DOHH2 (cell line): ENCODE data around the gene CHML.
"Not testable (repeated sequence)": the region's sequence is repeated elsewhere in the genome, so short reads cannot be mapped to it uniquely, and the experiment has no call there.

Experiments used
- H3F3A ChIP-seq: fragments of 200-600 bp; sonication (generic), shearing (Covaris generic); 2 replicates; pipeline ENCODE4 v1.6.0; 2016; ENCODE audit warnings: antibody characterized with exemption, mild to moderate bottlenecking; ENCODE audit not compliant: control insufficient read depth, insufficient read depth
- H3K27ac ChIP-seq: fragments of 200-600 bp; sonication (generic); 2 replicates; pipeline ENCODE4 v1.5.1; 2014; ENCODE audit warnings: low read depth, mild to moderate bottlenecking, low read length, moderate library complexity
- H3K27me3 ChIP-seq: fragments of 200-600 bp; sonication (generic); 2 replicates; pipeline ENCODE4 v1.6.1; 2014; ENCODE audit warnings: mild to moderate bottlenecking, low read length, mixed read lengths; ENCODE audit not compliant: control insufficient read depth
- H3K36me3 ChIP-seq: fragments of 200-600 bp; sonication (generic); 2 replicates; pipeline ENCODE4 v1.6.1; 2014; ENCODE audit warnings: mild to moderate bottlenecking, low read length, moderate library complexity, mixed read lengths; ENCODE audit not compliant: control insufficient read depth
- H3K4me1 ChIP-seq: fragments of 200-600 bp; sonication (generic); 2 replicates; pipeline ENCODE4 v1.6.1; 2014; ENCODE audit warnings: mild to moderate bottlenecking, low read length, mixed read lengths; ENCODE audit not compliant: control insufficient read depth
- H3K4me2 ChIP-seq: fragments of 200-600 bp; sonication (generic); 2 replicates; pipeline ENCODE4 v1.6.0; 2014; ENCODE audit warnings: mild to moderate bottlenecking, low read length, moderate library complexity
- H3K4me3 ChIP-seq: fragments of 200-600 bp; sonication (generic); 2 replicates; pipeline ENCODE4 v1.5.1; 2014; ENCODE audit warnings: mild to moderate bottlenecking, low read length, mixed read lengths
- H3K79me2 ChIP-seq: fragments of 200-600 bp; sonication (generic); 2 replicates; pipeline ENCODE4 v1.6.1; 2014; ENCODE audit warnings: mild to moderate bottlenecking, low read length, mixed read lengths; ENCODE audit not compliant: control insufficient read depth
- H3K9me2 ChIP-seq: fragments of 200-600 bp; sonication (generic); replicated peaks from 2 replicates; pipeline ENCODE4 v1.6.1; 2014; ENCODE audit warnings: mild to moderate bottlenecking, low read length, mixed read lengths; ENCODE audit not compliant: control insufficient read depth
- H3K9me3 ChIP-seq: fragments of 200-600 bp; sonication (generic); 2 replicates; pipeline ENCODE4 v1.6.1; 2014; ENCODE audit warnings: antibody characterized with exemption, low read length, mixed read lengths; ENCODE audit not compliant: control insufficient read depth, insufficient read depth
- H4K20me1 ChIP-seq: fragments of 200-600 bp; sonication (generic); 2 replicates; pipeline ENCODE4 v1.6.0; 2014; ENCODE audit warnings: low read depth, mild to moderate bottlenecking, antibody characterized with exemption, low read length, moderate library complexity; ENCODE audit not compliant: control insufficient read depth, insufficient read depth
- CTCF ChIP-seq: fragments of 200-600 bp; sonication (generic); IDR thresholded peaks from one replicate; pipeline ENCODE4 v1.5.1; 2014; ENCODE audit warnings: antibody characterized with exemption, mild to moderate bottlenecking, low read depth, low read length; ENCODE audit not compliant: poor library complexity, severe bottlenecking
- EZH2phosphoT487 ChIP-seq: fragments of 200-600 bp; sonication (generic); IDR thresholded peaks from 2 replicates; pipeline ENCODE4 v1.6.1; 2017; ENCODE audit warnings: borderline replicate concordance, mild to moderate bottlenecking, antibody characterized with exemption, low read length, moderate library complexity, mixed read lengths

Gene CHML

GRCh38 chr1:241682921-241683320 is 42.8 kb upstream of the CHML start:
- Histone ChIP-seq H3K4me3 (no peak overlapping the region), H3F3A (no peaks in the 10 kb centered on the region), H3K27ac (no peak overlapping the region), H4K20me1 (no peaks in the 10 kb centered on the region), H3K4me1 (no peaks in the 10 kb centered on the region), H3K9me2 (no peaks in the 10 kb centered on the region), H3K4me2 (no peak overlapping the region), H3K79me2 (no peaks in the 10 kb centered on the region), H3K36me3 (no peaks in the 10 kb centered on the region), H3K9me3 (no peaks in the 10 kb centered on the region), H3K27me3 (peaks cover 13% of the 10 kb centered on the region)
- TF ChIP-seq EZH2phosphoT487 (no peak), CTCF (no peak)

- H3F3A ChIP-seq, H3K4me3 ChIP-seq, H3K4me1 ChIP-seq, H4K20me1 ChIP-seq, H3K4me2 ChIP-seq, H3K36me3 ChIP-seq, H3K27ac ChIP-seq, H3K9me2 ChIP-seq, H3K9me3 ChIP-seq, H3K79me2 ChIP-seq: not testable (repeated sequence)
- H3K27me3 ChIP-seq: peaks cover 16% of the 10 kb centered on the region
These were observed 41.8 kb upstream of the CHML start for GRCh38 chr1:241681861-241682448.

GRCh38 chr1:241679961-241680360 is 39.8 kb upstream of the CHML start:
- Histone ChIP-seq H3K9me3 (no peaks in the 10 kb centered on the region), H4K20me1 (no peaks in the 10 kb centered on the region), H3K4me2 (no peak overlapping the region), H3K27me3 (peaks cover 16% of the 10 kb centered on the region), H3K36me3 (no peaks in the 10 kb centered on the region), H3K4me3 (no peak overlapping the region), H3K4me1 (peaks cover 4% of the 10 kb centered on the region; the same call in 1 of the 2 replicates), H3K9me2 (no peaks in the 10 kb centered on the region), H3K79me2 (no peaks in the 10 kb centered on the region), H3F3A (no peaks in the 10 kb centered on the region), H3K27ac (no peak overlapping the region)
- TF ChIP-seq EZH2phosphoT487: no peak
- no peak for TF ChIP-seq CTCF

DNA sequence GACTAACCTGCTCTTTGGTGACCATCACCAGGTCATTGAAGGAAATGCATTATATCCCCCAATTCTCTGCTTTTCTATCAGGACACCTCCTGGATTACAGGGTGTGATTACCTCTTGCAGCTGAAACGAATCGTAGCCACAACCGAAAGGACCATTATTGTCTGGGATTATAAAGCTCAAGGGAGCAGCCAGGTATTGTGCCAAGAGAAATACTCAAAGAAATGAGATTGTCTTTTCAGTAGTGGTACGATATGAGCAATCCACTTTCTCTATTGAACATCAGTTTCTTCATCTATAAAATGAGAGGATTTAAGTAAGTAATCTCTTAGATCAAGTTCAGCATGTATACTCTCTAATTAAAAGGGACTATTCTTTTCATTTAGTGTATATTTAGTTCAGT is 39.2 kb upstream of the CHML start:
- no peaks in the 10 kb centered on the region for H3K36me3 ChIP-seq
- H4K20me1 ChIP-seq: no peaks in the 10 kb centered on the region
- H3F3A ChIP-seq: no peaks in the 10 kb centered on the region
- H3K27ac ChIP-seq: no peak overlapping the region
- TF ChIP-seq EZH2phosphoT487: no peak
- H3K79me2 ChIP-seq: no peaks in the 10 kb centered on the region
- H3K9me2 ChIP-seq: no peaks in the 10 kb centered on the region
- peaks cover 4% of the 10 kb centered on the region; the same call in 1 of the 2 replicates for H3K4me1 ChIP-seq
- no peak overlapping the region for H3K4me2 ChIP-seq
- no peak overlapping the region for H3K4me3 ChIP-seq
- peaks cover 16% of the 10 kb centered on the region for H3K27me3 ChIP-seq
- H3K9me3 ChIP-seq: no peaks in the 10 kb centered on the region
